ENCODE data around the gene NKAP.
"Not testable (repeated sequence)": the region's sequence is repeated elsewhere in the genome, so short reads cannot be mapped to it uniquely, and the experiment has no call there.

The NKAP gene

GRCh38 chrX:119955807-119956570 lies 12.4 kb upstream of the NKAP start:
- H3K27ac Mint-ChIP-seq, H3K4me1 Mint-ChIP-seq, H3K27me3 Mint-ChIP-seq, H3K36me3 Mint-ChIP-seq, H3K4me3 Mint-ChIP-seq, H3K9me3 Mint-ChIP-seq: not testable (repeated sequence)

- peaks cover 5% of the 10 kb centered on the region for H3K4me1 Mint-ChIP-seq
- no peaks in the 10 kb centered on the region for H3K9me3 Mint-ChIP-seq
- no peaks in the 10 kb centered on the region for H3K36me3 Mint-ChIP-seq
- no peak overlapping the region for H3K4me3 Mint-ChIP-seq
- H3K27ac Mint-ChIP-seq: no peak overlapping the region
- H3K27me3 Mint-ChIP-seq: peaks cover 5% of the 10 kb centered on the region
These were observed 10.8 kb upstream of the NKAP start for GRCh38 chrX:119954374-119954773.

GRCh38 chrX:119948381-119948780 lies 4.8 kb upstream of the NKAP start:
- no peak overlapping the region for H3K27ac Mint-ChIP-seq
- no peak overlapping the region for H3K4me3 Mint-ChIP-seq
- H3K36me3 Mint-ChIP-seq: no peaks in the 10 kb centered on the region

GRCh38 chrX:119945481-119945880 lies 1.9 kb upstream of the NKAP start:
- no peak overlapping the region for H3K4me3 Mint-ChIP-seq
- no peaks in the 10 kb centered on the region for H3K27me3 Mint-ChIP-seq
- H3K27ac Mint-ChIP-seq: no peak overlapping the region
- H3K36me3 Mint-ChIP-seq: no peaks in the 10 kb centered on the region
- H3K9me3 Mint-ChIP-seq: no peaks in the 10 kb centered on the region
- peaks cover 22% of the 10 kb centered on the region for H3K4me1 Mint-ChIP-seq

More at GRCh38 chrX:119948381-119948780, 4.8 kb upstream of the NKAP start:
- peaks cover 4% of the 10 kb centered on the region for H3K4me1 Mint-ChIP-seq
- H3K27me3 Mint-ChIP-seq: peaks cover 3% of the 10 kb centered on the region
- H3K9me3 Mint-ChIP-seq: no peaks in the 10 kb centered on the region

GRCh38 chrX:119942831-119943184 lies 743 bp downstream of the NKAP start:
- no peaks in the 10 kb centered on the region for H3K9me3 Mint-ChIP-seq
- peak overlapping the region; percentile 94 for H3K27ac Mint-ChIP-seq
- H3K4me1 Mint-ChIP-seq: peaks cover 23% of the 10 kb centered on the region
- peak overlapping the region; percentile 93 for H3K4me3 Mint-ChIP-seq
- no peaks in the 10 kb centered on the region for H3K36me3 Mint-ChIP-seq
- no peaks in the 10 kb centered on the region for H3K27me3 Mint-ChIP-seq

- H3K27me3 Mint-ChIP-seq: no peaks in the 10 kb centered on the region
- H3K4me3 Mint-ChIP-seq: peak overlapping the region; percentile 93
- no peaks in the 10 kb centered on the region for H3K36me3 Mint-ChIP-seq
- H3K27ac Mint-ChIP-seq: peak overlapping the region; percentile 94
- H3K9me3 Mint-ChIP-seq: no peaks in the 10 kb centered on the region
- H3K4me1 Mint-ChIP-seq: peaks cover 23% of the 10 kb centered on the region
These were observed 1.3 kb downstream of the NKAP start for GRCh38 chrX:119942173-119942819.

GRCh38 chrX:119941336-119941735 lies 2.2 kb downstream of the NKAP start:
- Mint-ChIP-seq H3K36me3 (no peaks in the 10 kb centered on the region), H3K27me3 (no peaks in the 10 kb centered on the region), H3K27ac (no peak overlapping the region), H3K9me3 (no peaks in the 10 kb centered on the region), H3K4me1 (peaks cover 23% of the 10 kb centered on the region), H3K4me3 (peak overlapping the region; percentile 93)

- Mint-ChIP-seq H3K4me1 (peaks cover under 1% of the 10 kb centered on the region), H3K36me3 (peaks cover 2% of the 10 kb centered on the region), H3K27me3 (no peaks in the 10 kb centered on the region), H3K4me3 (no peak overlapping the region), H3K27ac (no peak overlapping the region), H3K9me3 (no peaks in the 10 kb centered on the region)
These were observed 8.2 kb downstream of the NKAP start for GRCh38 chrX:119935215-119935874.

- H3K36me3 Mint-ChIP-seq, H3K27ac Mint-ChIP-seq, H3K27me3 Mint-ChIP-seq, H3K9me3 Mint-ChIP-seq, H3K4me1 Mint-ChIP-seq, H3K4me3 Mint-ChIP-seq: not testable (repeated sequence)
These were observed 21.2 kb downstream of the NKAP start for GRCh38 chrX:119922391-119922790.

- Mint-ChIP-seq H3K4me1 (no peaks in the 10 kb centered on the region), H3K9me3 (no peaks in the 10 kb centered on the region), H3K36me3 (peaks cover under 1% of the 10 kb centered on the region), H3K27me3 (no peaks in the 10 kb centered on the region), H3K27ac (no peak overlapping the region), H3K4me3 (no peak overlapping the region)
These were observed 23.5 kb downstream of the NKAP start for GRCh38 chrX:119919835-119920585.

GRCh38 chrX:119917877-119918276 lies 25.7 kb downstream of the NKAP start:
- Mint-ChIP-seq H3K9me3 (no peaks in the 10 kb centered on the region), H3K4me3 (no peak overlapping the region), H3K27me3 (no peaks in the 10 kb centered on the region), H3K27ac (no peak overlapping the region), H3K36me3 (no peaks in the 10 kb centered on the region), H3K4me1 (no peaks in the 10 kb centered on the region)

- Mint-ChIP-seq H3K27me3 (no peaks in the 10 kb centered on the region), H3K36me3 (no peaks in the 10 kb centered on the region), H3K27ac (no peak overlapping the region), H3K4me1 (no peaks in the 10 kb centered on the region), H3K4me3 (no peak overlapping the region), H3K9me3 (no peaks in the 10 kb centered on the region)
These were observed 27.2 kb downstream of the NKAP start for GRCh38 chrX:119916310-119916709.

GRCh38 chrX:119900976-119901375 lies 42.6 kb downstream of the NKAP start:
- no peaks in the 10 kb centered on the region for H3K27me3 Mint-ChIP-seq
- no peaks in the 10 kb centered on the region for H3K9me3 Mint-ChIP-seq
- H3K36me3 Mint-ChIP-seq: no peaks in the 10 kb centered on the region
- H3K4me1 Mint-ChIP-seq: peaks cover 3% of the 10 kb centered on the region
- no peak overlapping the region for H3K4me3 Mint-ChIP-seq
- H3K27ac Mint-ChIP-seq: no peak overlapping the region

GRCh38 chrX:119899125-119899524 lies 44.4 kb downstream of the NKAP start:
- no peak overlapping the region for H3K27ac Mint-ChIP-seq

GRCh38 chrX:119895843-119896326 lies 47.7 kb downstream of the NKAP start, which contains the start of gene AKAP14:
Gene AKAP14 (plus strand): TSS chrX:119895893. CDS start chrX:119903224, 7,331 bp downstream.
- Mint-ChIP-seq H3K36me3 (no peaks in the 10 kb centered on the region), H3K4me3 (no peak within 1 kb of the TSS), H3K9me3 (no peaks in the 10 kb centered on the region), H3K27me3 (no peaks in the 10 kb centered on the region), H3K27ac (no peak within 1 kb of the TSS), H3K4me1 (peaks cover 2% of the 10 kb centered on the region)

More at GRCh38 chrX:119899125-119899524, 44.4 kb downstream of the NKAP start:
- Mint-ChIP-seq H3K36me3 (no peaks in the 10 kb centered on the region), H3K4me3 (no peak overlapping the region), H3K4me1 (peaks cover 3% of the 10 kb centered on the region), H3K9me3 (no peaks in the 10 kb centered on the region), H3K27me3 (no peaks in the 10 kb centered on the region)
